Measurements from ENCODE around the gene CYP2A13.
"Not testable (repeated sequence)": the region's sequence is repeated elsewhere in the genome, so short reads cannot be mapped to it uniquely, and the experiment has no call there.

CYP2A13 gene, protein sequence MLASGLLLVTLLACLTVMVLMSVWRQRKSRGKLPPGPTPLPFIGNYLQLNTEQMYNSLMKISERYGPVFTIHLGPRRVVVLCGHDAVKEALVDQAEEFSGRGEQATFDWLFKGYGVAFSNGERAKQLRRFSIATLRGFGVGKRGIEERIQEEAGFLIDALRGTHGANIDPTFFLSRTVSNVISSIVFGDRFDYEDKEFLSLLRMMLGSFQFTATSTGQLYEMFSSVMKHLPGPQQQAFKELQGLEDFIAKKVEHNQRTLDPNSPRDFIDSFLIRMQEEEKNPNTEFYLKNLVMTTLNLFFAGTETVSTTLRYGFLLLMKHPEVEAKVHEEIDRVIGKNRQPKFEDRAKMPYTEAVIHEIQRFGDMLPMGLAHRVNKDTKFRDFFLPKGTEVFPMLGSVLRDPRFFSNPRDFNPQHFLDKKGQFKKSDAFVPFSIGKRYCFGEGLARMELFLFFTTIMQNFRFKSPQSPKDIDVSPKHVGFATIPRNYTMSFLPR

DNA sequence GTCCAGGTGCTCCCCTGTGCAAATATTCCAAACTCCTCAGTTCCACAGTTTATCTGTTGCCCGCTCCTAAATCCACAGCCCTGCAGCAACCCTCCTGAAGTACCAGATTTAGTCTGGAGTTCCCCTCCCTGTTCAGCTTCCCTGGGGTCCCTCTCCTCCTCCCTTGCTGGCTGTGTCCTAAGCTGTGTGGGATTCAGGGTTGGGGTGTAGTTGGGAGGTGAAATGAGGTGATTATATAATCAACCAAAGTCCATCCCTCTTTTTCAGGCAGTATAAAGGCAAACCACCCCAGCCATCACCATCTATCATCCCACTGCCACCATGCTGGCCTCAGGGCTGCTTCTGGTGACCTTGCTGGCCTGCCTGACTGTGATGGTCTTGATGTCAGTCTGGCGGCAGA lies at the start of gene CYP2A13:
Gene CYP2A13, plus strand, starts transcription at position 301 of the 400 bp plus-strand sequence. Its CDS starts 21 bp downstream, at position 322.
- DNase-seq: no peak

DNA sequence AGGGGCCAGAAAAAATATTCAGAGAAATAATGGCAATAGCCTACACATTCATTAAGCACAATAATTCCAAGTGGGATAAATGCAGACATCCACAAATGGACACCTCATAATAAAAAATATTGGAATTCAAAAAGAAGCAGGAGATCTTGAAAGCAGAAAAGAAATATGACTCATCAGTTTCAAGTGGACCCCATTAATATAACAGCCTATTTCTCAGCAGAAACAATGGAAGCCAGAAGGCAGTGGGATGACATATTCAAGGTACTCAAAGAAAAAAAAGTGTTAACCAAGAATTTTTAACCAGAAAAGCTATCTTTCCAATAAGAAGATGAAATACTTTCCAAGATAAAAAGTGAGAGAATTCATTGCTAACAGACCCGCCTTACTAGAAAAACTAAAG lies 48.4 kb upstream of the CYP2A13 start:
- no peak for DNase-seq

DNA sequence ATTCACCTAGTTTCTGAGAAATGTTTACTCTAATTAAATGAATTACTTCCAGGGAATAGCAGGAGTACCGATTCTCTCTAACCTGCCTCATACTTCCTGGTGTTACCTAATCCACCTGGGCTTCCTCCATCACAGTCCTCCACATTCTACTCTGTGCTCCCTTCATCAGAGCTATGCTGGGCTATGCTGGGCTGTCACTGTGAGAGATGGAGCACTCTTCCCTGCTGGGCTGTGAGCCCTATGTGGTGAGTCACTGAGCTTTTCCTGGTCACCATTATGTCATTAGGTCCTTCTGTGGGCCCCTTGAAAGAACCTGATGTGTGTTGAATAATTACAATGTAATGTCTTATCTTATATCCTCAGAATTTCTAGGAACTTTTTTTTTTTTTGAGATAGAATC lies 43.2 kb upstream of the CYP2A13 start:
- DNase-seq: not testable (repeated sequence)

DNA sequence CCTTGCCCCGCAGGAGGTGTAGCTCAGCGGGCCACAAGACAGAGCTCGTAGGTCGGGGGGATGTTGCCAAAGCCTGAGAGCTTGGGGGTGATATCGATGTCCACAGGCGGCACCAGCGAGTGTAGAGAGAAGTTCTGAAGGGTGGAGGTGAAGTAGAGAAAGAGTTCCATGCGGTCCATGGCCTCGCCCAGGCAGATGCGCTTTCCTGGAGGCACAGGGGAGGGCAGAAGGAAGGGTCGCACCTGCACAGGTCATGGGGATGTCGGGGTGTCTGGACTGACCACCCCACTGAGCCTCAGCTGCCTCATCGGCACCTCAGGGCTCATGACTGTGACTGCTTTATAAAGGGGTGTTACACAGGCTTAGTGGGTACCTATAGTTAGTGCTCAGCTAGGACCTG lies 37.8 kb upstream of the CYP2A13 start:
- no peak for DNase-seq

DNA sequence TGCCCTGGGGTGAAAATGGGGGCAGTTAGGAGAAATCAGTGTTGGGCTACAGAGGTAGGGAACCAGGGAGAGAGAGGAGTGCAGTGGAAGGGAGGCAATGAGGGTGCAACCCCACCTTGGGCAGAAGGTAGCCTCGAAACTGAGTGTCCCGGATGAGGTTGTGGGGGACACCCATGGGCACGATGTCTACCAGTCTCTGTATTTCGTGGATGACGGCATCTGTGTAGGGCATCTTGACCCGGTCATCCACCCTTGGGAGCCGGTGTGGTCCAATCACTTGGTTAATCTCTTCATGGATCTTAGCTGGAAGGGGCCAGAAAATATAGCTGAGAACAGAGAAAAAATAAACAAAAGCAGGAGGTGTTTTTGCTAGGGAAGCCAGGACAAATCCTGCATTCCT lies 36.1 kb upstream of the CYP2A13 start:
- DNase-seq: not testable (repeated sequence)

DNA sequence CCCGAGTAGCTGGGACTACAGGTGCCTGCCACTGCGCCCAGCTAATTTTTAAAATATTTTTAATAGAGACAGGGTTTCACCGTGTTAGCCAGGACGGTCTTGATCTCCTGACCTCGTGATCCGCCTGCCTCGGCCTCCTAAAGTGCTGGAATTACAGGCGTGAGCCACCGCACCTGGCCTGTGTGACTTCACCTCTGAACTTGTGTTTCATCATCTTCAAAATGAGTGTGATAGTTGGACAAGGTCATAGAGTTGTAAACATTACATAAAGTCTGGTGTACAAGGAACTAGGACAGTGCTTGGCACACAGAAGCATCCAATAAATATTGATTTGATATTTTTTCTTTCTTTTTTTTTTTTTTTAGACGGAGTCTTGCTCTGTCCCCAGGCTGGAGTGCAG lies 34.9 kb upstream of the CYP2A13 start:
- not testable (repeated sequence) for DNase-seq

DNA sequence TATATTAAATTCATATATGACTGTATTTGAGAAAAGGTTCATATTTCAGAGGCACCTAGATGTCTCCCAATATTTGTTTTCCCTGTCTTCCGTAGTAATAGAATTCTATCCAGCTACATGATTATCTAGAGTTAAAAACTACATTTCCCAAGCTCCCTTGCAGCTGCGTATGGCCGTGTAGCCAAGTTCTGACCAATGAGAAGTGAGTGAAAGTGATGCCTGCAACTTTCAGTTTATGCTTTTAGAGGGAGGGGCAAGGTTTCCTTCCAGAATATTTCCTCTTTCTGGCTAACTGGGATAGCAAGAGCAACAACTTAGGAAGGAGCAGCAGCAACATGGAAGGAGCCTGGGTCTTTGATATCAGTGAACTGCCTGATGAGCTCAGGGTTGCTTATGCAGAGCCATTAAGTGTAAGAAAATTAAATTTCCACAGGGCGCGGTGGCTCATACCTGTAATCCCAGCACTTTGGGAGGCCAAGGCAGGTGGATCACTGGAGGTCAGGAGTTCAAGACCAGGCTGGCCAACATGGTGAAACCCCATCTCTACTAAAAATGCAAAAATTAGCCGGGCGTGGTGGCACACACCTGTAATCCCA lies 23.2 kb upstream of the CYP2A13 start:
- DNase-seq: no peak

DNA sequence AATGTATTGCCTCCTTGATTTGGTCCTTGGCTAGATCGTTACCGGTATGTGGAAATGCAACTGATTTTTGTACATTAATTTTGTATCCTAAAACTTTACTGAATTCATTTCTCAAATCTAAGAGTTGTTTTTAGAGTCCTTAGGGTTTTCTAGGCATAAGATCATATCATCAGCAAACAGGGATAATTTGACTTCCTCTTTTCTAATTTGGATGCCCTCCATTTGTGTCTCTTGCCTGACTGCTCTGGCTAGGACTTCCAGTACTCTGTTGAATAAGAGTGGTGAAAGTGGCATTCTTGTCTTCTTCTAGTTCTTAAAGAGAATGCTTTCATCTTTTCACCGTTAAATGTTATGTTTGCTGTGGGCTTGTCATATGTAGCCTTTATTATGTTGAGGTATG lies 12.0 kb upstream of the CYP2A13 start:
- DNase-seq: peak in 1 of 2 experiments; percentile 0

DNA sequence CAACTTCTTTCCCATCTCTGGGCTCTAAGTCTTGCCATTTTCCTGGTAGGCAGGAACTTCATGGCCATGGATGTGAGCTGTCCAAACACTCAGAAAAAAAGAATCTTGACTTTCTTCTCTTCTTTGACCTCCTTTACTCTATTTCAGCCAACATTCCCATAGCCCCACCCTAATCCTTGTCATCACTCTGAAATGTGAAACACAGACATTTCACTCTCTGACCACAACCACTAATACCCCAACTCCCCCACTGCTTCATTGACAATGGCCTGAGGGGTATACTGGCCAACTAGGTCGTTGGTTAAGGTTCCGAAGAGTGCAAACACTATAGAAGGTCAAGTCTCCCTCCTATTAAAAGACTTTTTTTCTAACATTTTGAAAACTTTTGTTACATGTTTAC lies 4.7 kb upstream of the CYP2A13 start:
- DNase-seq: no peak

DNA sequence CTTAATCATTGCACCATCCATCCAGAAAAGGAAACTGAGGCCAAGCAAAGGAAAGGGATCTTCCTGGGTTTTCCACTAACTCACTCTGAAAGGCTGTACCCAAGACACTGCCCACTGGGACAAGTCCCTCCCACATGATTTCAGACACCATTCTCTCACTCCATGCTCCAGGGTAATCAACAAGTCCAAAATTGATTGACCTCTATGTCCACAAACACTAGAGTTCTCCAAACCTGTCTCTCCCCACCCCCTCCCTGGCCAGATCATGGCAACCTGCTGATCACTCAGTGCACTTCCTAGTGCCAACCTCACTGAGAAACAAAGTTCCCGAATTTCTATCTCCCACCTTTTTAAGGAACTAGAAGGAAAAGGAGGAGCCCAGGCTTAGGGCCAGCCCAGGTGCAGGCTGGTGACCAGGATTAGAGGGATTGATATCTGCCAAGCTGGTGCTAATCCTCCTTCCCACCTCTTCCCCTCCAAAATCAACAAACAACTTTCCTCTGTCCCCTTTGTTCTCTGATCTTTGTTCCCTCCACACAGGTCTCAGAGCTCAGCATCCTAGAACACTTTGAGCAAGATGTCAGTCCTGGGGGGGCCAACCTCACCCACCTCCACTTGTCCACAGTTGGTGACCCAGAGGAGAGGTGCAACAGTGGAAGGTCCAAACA lies 2.4 kb upstream of the CYP2A13 start:
- DNase-seq: no peak

DNA sequence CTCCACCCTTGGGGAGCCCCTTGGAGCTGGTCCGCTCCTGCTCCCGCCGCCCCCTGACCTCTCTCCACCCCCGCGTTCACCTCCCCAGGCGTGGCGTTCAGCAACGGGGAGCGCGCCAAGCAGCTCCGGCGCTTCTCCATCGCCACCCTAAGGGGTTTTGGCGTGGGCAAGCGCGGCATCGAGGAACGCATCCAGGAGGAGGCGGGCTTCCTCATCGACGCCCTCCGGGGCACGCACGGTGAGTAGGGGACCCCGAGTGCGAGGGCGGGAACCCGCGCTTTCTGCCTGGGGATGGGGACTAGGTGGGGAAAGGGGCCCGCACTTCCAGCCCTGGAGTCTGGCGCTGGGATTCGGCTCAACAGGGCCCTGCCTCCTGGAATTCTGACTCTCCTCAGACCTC lies 1.7 kb downstream of the CYP2A13 start:
- no peak for DNase-seq

DNA sequence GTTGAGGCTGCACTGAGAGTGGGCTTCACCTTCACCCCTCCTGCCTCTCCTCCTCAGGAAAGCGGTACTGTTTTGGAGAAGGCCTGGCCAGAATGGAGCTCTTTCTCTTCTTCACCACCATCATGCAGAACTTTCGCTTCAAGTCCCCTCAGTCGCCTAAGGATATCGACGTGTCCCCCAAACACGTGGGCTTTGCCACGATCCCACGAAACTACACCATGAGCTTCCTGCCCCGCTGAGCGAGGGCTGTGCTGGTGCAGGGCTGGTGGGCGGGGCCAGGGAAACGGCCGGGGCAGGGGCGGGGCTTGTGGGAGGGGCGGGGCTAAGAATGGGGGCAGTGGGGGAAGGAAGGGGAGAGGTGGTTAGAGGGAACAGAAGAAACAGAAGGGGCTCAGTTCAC lies 7.5 kb downstream of the CYP2A13 start:
- DNase-seq: no peak

DNA sequence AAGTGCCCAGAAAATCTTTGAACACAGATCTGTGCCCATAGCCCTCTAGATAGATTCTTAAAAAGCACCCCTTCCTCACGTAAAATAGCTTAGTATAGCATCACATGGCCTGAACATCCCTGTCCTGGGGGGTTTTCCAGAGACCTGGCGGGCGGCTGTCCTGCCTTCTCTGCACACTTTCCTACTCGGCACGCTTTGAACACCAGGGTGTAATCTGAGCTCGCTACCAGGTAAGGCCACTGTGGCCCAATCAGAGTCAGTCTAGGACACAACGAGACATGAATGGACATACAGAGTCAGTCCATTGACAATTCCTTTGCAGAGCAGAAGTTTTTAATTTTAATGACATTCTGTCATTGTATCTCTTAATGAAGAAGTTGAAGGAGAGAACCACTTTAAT lies 8.1 kb downstream of the CYP2A13 start:
- DNase-seq: no peak

DNA sequence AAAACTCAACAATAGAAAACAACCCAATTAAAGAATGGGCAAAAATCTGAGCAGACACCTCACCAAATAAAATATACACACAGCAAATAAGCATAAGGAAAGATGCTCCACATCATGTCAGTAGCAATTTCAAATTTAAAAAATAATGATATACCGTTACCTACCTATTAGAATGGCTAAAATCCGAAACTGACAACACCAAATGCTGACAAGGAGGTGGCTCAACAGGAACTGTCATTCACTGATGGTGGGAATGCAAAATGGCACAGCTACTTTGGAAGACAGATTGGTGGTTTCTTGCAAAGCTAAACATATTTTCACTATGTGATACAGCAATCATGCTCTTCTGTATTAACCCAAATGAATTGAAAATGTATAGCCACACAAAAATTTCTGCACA lies 9.1 kb downstream of the CYP2A13 start:
- DNase-seq: no peak

DNA sequence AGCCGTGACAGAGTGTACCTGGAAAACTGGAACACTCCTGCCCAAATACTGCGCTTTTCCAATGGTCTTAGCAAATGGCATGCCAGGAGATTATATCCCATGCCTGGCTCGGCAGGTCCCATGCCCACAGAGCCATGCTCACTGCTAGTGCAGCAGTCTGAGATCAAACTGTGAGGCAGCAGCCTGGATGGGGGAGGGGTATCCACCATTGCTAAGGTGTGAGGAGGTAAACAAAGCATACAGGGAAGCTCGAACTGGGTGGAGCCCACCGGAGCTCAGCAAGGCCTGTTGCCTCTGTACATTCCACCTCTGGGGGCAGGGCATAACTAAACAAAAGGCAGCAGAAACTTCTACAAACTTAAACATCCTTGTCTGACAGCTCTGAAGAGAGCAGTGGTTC lies 10.5 kb downstream of the CYP2A13 start:
- DNase-seq: no peak

DNA sequence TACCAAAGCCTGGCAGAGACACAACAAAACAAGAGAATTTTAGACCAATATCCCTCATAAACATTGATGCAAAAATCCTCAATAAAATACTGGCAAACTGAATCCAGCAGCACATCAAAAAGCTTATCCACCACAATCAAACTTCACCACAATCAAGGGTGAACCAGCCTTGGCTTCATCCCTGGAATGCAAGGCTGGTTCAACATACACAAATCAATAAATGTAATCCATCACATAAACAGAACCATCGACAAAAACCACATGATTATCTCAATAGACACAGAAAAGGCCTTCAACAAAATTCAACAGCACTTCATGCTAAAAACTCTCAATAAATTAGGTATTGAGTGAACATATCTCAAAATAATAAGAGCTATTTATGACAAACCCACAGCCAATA lies 14.0 kb downstream of the CYP2A13 start:
- DNase-seq: not testable (repeated sequence)

DNA sequence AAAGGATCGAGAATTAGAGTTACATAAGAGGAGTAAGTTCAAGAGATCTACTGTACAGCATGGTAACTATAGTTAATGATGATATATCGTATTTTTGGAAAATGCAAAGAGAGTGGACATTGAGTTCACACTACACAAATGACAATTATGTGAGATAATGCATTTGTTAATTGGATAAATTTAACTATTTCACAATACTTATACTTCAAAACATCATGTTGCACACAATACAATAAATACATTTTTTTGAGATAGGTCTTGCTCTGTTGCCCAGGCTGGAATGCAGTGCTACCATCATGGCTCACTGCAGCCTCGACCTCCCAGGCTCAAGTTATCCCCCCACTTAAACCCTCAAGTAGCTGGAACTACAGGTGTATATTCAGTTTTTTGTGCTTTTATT lies 17.9 kb downstream of the CYP2A13 start:
- DNase-seq: no peak

DNA sequence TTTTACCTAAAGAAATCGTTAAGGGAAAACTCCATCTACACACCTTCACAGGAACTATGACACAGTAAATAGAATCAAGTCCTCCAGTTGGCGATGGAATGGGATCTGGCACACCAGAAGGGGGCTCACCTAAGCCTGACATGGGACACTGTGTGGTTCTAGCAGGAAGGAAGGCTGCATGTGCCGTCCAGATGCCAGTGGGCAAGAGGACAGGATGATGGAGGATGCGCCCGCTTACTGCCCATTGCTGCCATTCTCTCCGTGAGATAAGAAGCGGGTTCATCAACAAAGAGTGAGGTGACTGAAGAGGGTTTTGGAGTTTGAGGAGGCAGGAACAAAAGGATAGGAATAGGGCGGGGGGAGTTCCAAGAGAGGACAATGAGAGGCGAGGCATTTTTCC lies 23.0 kb downstream of the CYP2A13 start:
- no peak for DNase-seq

DNA sequence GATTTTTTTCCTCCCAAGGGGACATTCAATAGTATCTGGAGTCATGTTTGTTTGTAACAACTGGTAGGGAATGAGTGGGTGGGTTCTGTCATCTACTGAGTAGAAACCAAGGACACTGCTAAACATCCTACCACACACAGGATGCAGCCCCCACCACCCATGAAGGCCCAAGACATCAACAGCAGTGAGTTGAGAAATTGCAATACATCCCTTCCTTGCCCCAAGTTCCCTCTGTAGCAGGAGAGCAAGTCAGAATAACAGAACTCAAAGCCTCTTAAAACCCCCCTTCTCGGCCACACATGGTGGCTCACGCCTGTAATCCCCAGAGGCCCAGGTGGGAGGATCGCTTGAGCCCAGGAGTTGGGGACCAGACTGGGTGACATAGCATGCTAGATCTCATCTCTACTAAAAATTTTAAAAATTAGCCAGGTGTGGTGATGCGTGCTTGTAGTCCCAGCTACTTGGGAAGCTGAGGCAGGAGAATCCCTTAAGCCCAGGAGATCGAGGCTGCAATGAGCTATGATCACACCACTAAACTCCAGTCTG lies 23.6 kb downstream of the CYP2A13 start:
- DNase-seq: no peak

DNA sequence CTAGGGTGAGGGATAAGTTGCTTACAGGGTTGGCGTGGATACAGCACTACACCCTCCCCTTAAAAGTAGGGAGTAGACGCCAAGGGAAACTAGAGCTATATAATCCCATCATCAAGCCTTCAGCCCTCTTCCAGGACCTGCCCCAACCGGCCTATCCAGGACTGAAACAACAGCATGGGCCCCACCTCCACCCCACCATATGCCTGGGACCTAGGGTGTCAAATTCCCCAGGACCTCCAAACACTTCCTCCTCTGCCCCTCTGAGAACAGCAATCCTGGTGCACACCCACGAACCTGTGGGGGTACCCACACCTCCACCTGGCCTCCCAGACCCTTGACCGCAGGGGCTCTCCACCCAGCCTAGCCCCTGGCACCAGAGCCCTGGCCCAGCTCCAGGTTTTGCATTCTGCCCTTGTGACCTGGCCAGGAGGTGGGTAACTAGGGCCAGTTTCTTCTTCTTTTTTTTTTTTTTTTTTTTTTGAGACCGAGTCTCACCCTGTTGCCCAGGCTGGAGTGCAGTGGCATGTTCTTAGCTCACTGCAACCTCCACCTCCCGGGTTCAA lies 24.6 kb downstream of the CYP2A13 start:
- no peak for DNase-seq

DNA sequence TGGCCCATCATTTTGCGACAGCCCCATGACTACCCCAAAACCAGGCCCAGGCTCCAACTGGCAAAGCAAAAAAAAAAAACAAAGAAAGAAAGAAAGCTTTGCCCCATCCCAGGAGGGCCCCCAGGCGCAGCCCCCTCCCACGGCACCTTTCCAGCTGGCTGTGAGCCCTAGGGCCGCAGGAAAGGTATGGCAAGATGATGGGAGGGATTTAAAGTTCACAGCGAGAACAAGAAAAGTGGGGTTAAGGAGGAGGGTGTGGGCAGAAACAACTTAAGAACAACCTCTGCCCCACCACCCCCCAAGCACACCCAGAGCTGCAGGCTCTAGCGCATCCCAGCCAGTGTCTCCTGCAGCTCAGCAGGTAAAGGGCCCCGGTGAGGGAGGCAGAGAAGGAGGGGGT lies 25.9 kb downstream of the CYP2A13 start, which contains the start of gene CYP2F1:
Gene CYP2F1, plus strand, starts transcription at position 301 of the 400 bp plus-strand sequence. CDS start 1,757 bp downstream, outside the sequence.
- no peak for DNase-seq

DNA sequence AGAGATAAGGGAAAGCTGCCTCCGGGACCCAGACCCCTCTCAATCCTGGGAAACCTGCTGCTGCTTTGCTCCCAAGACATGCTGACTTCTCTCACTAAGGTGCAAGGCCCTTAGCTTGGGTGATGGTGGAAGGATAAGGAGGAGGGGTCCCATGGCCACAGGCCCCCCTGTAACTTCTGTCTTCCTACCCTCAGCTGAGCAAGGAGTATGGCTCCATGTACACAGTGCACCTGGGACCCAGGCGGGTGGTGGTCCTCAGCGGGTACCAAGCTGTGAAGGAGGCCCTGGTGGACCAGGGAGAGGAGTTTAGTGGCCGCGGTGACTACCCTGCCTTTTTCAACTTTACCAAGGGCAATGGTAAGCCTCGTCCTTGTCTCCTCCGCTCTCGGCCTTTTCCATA lies 28.0 kb downstream of the CYP2A13 start:
- no peak for DNase-seq
